ENCODE measurements around the gene PC.
"Not testable (repeated sequence)": the region's sequence is repeated elsewhere in the genome, so short reads cannot be mapped to it uniquely, and the experiment has no call there.

Gene PC

DNA sequence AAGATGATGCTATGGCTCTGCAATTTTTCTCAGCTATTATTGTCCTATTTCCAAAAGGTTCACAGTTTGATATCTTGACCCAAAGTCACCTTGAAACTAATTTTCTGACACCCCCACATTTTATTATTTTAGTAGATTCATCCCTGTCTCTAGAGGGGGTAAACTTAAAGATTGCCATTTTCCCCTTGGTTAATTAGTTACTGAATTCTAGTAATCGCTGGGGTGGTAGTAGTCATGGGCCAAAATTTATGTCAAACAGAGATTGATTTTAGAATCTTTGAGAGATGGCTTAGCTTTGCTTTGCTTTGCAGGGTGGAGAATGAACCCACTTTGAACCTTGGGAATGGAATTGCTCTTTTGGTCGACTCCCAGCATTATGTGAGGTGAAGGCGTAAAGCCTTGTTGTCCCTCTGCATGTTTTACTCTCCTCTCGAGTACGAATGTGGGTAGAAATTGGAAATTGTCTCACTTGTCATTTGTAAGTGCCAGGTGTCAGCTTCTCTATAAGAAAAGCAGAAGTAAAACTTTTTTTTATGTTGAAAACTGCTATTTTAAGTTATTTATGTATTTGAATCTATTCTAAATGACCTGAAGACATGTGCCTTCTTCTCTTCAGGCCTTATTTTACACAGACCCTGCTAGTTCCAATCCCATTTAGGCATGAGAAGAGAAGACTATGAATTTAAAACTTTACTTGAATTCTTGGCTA, 157.3 kb downstream of the PC start:
- no peak for ATAC-seq
- TF ChIP-seq ZNF70 (CRISPR knock-in tag; IDR thresholded peaks at IDR 0.05) (no peak), ISL1 (CRISPR knock-in tag; IDR thresholded peaks at IDR 0.05) (no peak), BACH2 (CRISPR knock-in tag; IDR thresholded peaks at IDR 0.05; ENCODE audit: borderline replicate concordance) (no peak), ESRRG (CRISPR knock-in tag; IDR thresholded peaks at IDR 0.05) (no peak), ZFP3 (CRISPR knock-in tag; IDR thresholded peaks at IDR 0.05) (no peak), ARNTL (CRISPR knock-in tag; IDR thresholded peaks at IDR 0.05; ENCODE audit: borderline replicate concordance, low read depth) (no peak), PPARA (CRISPR knock-in tag; IDR thresholded peaks at IDR 0.05; ENCODE audit: borderline replicate concordance) (no peak), TCF4 (CRISPR knock-in tag; IDR thresholded peaks at IDR 0.05; ENCODE audit: borderline replicate concordance) (no peak), SNAI2 (CRISPR knock-in tag; IDR thresholded peaks at IDR 0.05) (no peak), TOX (CRISPR knock-in tag; IDR thresholded peaks at IDR 0.05; ENCODE audit: borderline replicate concordance) (no peak), ZC3H10 (CRISPR knock-in tag; IDR thresholded peaks at IDR 0.05) (no peak), GLIS3 (CRISPR knock-in tag; IDR thresholded peaks at IDR 0.05) (no peak), OSR1 (CRISPR knock-in tag; IDR thresholded peaks at IDR 0.05) (no peak)
- TF ChIP-seq, protein P1, sequence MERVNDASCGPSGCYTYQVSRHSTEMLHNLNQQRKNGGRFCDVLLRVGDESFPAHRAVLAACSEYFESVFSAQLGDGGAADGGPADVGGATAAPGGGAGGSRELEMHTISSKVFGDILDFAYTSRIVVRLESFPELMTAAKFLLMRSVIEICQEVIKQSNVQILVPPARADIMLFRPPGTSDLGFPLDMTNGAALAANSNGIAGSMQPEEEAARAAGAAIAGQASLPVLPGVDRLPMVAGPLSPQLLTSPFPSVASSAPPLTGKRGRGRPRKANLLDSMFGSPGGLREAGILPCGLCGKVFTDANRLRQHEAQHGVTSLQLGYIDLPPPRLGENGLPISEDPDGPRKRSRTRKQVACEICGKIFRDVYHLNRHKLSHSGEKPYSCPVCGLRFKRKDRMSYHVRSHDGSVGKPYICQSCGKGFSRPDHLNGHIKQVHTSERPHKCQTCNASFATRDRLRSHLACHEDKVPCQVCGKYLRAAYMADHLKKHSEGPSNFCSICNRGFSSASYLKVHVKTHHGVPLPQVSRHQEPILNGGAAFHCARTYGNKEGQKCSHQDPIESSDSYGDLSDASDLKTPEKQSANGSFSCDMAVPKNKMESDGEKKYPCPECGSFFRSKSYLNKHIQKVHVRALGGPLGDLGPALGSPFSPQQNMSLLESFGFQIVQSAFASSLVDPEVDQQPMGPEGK (CRISPR knock-in tag; IDR thresholded peaks at IDR 0.05; ENCODE audit: borderline replicate concordance): no peak
- TF ChIP-seq, protein P2, sequence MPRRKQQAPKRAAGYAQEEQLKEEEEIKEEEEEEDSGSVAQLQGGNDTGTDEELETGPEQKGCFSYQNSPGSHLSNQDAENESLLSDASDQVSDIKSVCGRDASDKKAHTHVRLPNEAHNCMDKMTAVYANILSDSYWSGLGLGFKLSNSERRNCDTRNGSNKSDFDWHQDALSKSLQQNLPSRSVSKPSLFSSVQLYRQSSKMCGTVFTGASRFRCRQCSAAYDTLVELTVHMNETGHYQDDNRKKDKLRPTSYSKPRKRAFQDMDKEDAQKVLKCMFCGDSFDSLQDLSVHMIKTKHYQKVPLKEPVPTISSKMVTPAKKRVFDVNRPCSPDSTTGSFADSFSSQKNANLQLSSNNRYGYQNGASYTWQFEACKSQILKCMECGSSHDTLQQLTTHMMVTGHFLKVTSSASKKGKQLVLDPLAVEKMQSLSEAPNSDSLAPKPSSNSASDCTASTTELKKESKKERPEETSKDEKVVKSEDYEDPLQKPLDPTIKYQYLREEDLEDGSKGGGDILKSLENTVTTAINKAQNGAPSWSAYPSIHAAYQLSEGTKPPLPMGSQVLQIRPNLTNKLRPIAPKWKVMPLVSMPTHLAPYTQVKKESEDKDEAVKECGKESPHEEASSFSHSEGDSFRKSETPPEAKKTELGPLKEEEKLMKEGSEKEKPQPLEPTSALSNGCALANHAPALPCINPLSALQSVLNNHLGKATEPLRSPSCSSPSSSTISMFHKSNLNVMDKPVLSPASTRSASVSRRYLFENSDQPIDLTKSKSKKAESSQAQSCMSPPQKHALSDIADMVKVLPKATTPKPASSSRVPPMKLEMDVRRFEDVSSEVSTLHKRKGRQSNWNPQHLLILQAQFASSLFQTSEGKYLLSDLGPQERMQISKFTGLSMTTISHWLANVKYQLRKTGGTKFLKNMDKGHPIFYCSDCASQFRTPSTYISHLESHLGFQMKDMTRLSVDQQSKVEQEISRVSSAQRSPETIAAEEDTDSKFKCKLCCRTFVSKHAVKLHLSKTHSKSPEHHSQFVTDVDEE (CRISPR knock-in tag; IDR thresholded peaks at IDR 0.05): no peak
- TF ChIP-seq, protein P3, sequence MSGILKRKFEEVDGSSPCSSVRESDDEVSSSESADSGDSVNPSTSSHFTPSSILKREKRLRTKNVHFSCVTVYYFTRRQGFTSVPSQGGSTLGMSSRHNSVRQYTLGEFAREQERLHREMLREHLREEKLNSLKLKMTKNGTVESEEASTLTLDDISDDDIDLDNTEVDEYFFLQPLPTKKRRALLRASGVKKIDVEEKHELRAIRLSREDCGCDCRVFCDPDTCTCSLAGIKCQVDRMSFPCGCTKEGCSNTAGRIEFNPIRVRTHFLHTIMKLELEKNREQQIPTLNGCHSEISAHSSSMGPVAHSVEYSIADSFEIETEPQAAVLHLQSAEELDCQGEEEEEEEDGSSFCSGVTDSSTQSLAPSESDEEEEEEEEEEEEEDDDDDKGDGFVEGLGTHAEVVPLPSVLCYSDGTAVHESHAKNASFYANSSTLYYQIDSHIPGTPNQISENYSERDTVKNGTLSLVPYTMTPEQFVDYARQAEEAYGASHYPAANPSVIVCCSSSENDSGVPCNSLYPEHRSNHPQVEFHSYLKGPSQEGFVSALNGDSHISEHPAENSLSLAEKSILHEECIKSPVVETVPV (CRISPR knock-in tag; IDR thresholded peaks at IDR 0.05): no peak
- TF ChIP-seq, protein P4, sequence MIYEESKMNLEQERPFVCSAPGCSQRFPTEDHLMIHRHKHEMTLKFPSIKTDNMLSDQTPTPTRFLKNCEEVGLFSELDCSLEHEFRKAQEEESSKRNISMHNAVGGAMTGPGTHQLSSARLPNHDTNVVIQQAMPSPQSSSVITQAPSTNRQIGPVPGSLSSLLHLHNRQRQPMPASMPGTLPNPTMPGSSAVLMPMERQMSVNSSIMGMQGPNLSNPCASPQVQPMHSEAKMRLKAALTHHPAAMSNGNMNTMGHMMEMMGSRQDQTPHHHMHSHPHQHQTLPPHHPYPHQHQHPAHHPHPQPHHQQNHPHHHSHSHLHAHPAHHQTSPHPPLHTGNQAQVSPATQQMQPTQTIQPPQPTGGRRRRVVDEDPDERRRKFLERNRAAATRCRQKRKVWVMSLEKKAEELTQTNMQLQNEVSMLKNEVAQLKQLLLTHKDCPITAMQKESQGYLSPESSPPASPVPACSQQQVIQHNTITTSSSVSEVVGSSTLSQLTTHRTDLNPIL (CRISPR knock-in tag; IDR thresholded peaks at IDR 0.05; ENCODE audit: low read depth): no peak

DNA sequence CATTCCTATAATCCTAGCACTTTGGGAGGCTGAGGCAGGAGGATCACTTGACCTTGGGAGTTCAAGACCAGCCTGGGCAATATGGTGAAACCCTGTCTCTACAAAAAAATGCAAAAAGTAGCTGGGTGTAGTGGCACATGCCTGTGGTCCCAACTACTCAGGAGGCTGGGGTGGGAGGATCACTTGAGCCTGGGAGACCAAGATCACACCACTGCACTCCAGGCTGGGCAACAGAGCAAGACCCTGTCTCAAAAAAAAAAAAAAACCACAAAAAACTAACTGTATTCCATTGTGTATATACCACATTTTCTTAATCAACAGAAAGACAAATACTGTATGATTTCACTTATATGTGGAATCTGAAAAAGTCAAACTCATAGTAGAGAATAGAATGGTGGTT, 158.4 kb downstream of the PC start:
- ATAC-seq: not testable (repeated sequence)
